Activated CD4-positive, alpha-beta T cell treated with anti-CD3 and anti-CD28 coated beads for 24 hours (primary cell): ENCODE measurements around the gene STYXL1.

Source experiments
- DNase-seq, 2 donors: peaks; one replicate each; pipeline ENCODE4 v3.0.0-alpha.2; 2020; ENCODE audit warnings: low read depth in 2 of 2

Gene STYXL1

GRCh38 chr7:75993689-75994387 is 54.0 kb downstream of the STYXL1 start:
- DNase-seq, result no peak

DNA sequence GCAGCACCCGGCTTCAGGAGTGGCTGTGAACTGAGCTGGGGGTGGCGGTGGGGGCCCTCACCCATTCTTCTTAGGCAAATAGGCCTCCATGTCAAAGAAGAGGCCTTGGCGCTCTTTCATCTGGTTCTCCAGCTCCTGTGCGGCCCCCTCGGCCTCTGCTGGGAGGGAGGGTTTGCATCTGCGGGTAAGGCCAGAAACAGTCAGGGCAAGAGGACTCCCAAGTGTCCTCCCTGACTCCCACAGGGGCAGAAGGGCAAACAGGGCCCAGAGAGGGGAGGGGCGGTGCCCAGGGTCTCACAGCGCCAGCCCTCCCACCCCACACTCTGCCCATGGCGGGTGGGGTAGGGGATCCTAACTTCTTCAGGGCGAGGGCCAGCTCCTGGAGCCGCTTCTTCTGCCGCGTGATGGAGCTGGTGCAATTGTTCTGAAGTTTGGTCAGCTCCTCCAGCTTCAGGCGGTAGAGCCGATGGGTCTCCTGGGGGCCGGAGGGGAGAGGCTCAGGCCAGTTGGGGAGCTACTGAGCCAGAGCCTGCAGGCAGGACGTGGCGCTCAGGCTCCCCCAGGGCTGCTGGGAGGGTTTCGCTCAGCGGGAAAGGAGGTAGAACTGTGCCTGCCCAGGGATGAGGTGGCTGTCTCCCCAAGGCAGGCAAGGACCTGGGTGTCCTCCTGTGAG is 55.6 kb downstream of the STYXL1 start:
- no peak for DNase-seq

GRCh38 chr7:75991531-75992082 is 56.2 kb downstream of the STYXL1 start:
- DNase-seq, result no peak

DNA sequence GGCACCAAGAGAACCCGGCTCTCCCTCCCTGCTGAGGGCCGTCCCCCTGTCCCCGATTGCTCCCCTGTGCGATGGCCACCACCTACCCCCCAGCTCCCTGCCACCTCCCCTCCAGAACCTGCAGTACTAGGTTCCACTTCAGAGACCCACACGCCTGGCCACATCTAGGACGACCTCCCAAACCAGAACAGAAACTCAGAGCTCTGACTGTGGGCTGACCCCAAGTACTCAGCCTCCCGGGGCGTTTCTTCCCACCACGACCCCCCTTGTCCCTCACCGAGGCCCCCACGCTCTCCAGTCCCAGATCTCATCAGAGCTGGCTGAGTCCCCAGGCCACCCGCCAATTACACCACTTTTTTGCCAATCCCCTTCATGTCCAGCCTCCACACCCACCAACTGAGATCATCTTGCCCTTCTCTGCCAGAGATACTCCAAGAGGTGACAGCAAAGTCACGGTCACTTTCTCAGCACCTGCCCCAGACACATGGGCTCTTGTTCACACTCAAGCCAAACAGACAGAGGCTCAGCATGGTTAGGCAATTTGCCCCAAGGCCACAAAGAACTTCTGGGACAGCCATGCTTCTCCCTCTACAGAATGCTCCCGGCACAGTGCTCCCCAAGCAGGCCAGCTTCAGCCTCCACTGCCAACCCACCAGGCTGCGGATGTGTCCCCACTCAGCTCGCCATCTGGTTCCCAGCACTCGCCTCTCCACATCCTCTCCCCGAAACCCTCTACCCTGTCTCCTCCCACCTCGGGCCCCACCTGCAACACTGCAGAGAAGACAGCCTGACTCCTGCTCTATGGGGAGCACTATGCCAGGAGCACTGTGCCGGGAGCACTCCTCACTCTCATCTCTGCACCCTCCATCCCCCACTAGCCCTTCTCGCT is 58.1 kb downstream of the STYXL1 start:
- DNase-seq, result no peak

DNA sequence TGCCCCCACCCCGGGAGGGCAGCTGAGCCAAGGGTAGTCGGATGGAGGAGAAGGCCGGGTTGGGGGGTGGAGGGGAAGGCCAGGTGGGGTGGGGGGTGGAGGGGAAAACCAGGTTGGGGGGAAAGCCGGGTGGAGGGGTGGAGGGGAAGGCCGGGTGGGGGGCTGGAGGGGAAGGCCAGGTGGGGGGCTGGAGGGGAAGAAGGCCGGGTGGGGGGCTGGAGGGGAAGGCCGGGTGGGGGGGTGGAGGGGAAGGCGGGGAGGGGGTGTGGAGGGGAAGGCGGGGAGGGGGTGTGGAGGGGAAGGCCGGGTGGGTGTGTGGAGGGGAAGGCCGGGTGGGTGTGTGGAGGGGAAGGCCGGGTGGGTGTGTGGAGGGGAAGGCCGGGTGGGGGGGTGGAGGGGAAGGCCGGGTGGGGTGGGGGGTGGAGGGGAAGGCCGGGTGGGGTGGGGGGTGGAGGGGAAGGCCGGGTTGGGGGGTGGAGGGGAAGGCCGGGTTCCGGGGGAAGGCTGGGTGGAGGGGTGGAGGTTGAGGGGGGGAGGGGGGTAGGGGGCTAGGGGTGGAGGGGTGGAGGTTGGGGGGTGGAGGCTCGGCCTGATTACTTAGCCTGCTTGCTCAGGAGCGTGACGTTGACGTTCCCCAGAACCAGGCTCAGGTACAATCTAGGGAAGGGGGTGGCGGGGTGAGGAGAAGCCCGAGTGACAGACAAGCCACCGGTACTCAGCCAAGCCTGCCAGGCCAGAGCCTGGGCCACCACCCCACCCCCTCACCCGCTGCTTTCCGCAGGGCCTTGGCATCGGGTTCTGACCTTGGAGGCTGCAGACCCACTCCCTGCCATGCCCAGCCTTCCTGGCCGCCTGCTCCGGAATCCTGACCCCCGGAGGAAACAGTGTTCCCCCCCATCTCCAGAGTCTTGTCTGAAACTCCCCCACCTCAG is 59.0 kb downstream of the STYXL1 start:
- DNase-seq, result no peak

GRCh38 chr7:75987805-75988567 is 59.8 kb downstream of the STYXL1 start:
- DNase-seq, result no peak

GRCh38 chr7:75987026-75987804 is 60.6 kb downstream of the STYXL1 start:
- no peak for DNase-seq

DNA sequence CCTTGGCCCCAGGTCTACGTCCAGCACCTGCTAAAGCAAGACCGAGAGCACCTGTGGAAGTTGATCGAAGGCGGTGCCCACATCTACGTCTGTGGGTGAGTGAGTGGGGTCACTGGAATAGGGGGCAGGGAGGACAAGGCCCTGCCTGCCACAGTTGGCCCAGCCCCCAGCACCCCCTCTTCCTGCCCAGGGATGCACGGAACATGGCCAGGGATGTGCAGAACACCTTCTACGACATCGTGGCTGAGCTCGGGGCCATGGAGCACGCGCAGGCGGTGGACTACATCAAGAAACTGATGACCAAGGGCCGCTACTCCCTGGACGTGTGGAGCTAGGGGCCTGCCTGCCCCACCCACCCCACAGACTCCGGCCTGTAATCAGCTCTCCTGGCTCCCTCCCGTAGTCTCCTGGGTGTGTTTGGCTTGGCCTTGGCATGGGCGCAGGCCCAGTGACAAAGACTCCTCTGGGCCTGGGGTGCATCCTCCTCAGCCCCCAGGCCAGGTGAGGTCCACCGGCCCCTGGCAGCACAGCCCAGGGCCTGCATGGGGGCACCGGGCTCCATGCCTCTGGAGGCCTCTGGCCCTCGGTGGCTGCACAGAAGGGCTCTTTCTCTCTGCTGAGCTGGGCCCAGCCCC is 61.5 kb downstream of the STYXL1 start:
- DNase-seq, result no peak

DNA sequence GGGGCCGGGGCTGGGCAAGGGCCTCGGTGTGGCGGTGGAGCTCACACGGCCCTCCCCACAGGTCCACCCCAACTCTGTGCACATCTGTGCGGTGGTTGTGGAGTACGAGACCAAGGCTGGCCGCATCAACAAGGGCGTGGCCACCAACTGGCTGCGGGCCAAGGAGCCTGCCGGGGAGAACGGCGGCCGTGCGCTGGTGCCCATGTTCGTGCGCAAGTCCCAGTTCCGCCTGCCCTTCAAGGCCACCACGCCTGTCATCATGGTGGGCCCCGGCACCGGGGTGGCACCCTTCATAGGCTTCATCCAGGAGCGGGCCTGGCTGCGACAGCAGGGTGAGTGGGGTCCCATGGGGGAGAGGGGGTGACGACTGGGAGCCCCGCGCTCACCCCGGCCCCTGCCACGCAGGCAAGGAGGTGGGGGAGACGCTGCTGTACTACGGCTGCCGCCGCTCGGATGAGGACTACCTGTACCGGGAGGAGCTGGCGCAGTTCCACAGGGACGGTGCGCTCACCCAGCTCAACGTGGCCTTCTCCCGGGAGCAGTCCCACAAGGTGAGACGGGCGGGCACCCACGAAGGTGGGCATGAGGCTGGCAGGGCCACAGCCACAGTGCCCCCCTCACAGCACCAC is 62.2 kb downstream of the STYXL1 start:
- no peak for DNase-seq

GRCh38 chr7:75985009-75985517 is 62.7 kb downstream of the STYXL1 start:
- no peak for DNase-seq

DNA sequence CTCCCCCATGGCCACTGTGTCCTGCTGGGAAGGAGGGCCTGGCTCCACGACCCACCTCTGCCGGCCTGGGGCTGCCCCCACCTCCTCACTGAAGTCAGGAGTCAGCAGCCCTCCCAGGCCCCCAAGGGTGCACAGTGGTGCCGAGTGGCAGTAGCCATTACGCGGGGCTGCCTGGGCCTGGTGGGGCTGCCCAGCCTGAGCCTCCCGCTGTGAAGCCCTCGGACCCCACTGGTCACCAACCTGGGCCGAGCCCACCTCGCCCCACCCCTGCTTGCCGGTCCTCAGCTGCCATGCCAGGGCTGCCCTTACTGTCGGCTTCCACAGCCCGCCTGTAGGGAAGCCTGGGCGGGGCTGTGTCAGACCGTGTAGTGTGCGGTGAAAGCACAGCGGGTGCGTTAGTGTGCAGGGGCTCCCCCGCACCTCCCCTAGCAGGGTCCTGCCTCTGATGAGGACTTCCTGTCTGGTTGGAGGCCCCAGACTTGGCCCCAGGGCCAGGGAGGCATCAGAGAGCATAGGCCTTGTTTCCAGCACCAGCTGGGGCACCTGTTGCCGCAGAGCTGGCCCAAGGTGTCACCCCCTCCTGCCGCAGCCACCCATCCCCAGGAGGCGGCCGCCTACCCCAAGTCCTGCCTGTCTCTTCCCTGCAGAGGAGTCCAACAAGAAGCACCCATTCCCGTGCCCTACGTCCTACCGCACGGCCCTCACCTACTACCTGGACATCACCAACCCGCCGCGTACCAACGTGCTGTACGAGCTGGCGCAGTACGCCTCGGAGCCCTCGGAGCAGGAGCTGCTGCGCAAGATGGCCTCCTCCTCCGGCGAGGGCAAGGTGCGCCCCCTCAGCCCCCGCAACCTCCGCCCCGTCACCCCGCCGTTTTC is 63.4 kb downstream of the STYXL1 start:
- DNase-seq, result no peak

GRCh38 chr7:75983471-75984129 is 64.2 kb downstream of the STYXL1 start:
- no peak for DNase-seq

DNA sequence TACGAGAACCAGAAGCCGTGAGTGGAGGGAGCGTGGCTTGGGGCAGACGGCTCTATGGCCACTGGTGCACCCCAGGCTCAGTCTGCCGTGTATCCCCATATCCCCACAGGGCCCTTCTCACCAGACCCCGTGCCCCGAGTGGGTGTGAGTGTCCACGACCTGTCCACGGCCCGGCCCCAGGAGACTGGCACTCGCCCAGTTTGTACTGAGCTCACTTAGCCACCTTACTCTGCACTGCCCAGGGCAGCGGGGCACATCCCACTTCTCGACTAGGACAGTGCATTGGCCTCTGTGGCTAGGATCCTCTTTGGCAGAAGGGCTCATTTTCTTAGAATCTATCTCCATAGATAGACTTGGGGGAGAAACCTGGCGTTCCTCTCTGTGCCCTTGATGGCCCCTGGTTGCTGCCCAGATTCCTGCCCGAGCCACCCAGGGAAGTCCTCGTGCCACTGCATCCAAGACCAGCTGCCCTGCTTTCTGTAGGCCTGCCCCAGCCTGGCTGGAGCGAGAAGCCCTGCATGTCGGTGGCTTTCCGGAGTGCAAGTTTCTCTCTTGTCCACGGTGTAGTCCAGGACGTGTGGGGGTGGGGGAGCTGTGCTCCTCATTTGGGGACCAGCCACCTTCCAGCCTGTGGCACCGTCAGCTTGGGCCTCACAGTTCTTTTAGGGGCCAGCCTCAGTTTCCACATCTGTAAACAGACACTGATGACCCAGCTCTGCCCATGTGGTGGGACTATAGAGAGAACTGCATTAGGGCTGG is 65.3 kb downstream of the STYXL1 start:
- DNase-seq, result no peak

DNA sequence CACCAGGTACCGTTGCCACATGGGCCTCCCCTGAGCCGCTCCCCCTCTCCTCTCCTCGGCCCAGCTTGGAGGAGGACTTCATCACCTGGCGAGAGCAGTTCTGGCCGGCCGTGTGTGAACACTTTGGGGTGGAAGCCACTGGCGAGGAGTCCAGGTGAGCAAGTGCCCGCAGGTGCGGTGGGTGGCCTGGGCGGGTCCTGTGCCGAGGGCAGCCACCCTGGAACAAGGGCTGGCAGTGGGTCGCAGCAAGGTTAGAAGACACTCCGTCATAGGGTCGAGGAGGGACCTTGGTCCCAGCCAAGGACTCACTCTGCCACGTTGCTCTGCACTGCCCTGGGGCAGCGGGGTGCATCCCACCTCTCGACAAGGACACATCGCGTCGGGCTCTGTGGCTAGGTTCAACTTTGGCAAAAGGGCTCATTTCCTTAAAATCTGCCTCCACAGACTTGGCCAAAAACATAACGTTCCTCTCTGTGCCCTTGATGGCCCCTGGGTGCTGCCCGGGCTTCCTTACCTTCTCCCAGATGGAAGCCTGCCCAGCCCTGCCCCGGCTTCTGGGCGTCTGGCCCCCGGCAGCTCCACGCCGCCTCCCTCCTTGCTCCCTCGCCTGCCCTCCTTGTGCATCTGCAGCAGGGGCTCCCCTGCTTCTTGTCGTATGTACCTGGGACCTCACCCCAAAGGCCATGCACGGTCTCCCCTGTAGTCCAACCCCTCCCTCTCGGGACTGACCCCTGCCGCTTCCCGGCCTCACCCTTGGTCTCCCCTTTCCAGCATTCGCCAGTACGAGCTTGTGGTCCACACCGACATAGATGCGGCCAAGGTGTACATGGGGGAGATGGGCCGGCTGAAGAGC is 66.1 kb downstream of the STYXL1 start:
- DNase-seq, result no peak

DNA sequence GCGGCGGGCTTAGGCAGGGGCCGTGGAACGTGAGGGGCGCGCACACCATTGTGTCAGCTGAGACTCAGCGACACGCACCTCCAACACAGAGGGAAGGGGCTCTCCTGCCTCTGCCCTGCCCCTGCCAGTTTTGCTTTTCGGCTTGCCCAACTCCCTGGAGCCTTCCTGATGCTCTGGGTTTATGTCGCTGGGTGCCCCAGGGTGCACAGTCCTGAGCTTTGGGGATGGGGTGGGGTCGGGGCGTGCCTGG is 66.7 kb downstream of the STYXL1 start:
- DNase-seq, result no peak
